KMS-11 (cell line): ENCODE measurements around the gene MCTP2.

Experiments
- H2AFZ ChIP-seq: fragments of 200-600 bp; sonication (generic); 2 replicates; pipeline ENCODE4 v1.6.1; 2016; ENCODE audit warnings: antibody characterized with exemption, mixed run types, low read depth
- H3K27ac ChIP-seq: fragments of 200-600 bp; sonication (generic); 2 replicates; pipeline ENCODE4 v1.6.1; 2016; ENCODE audit warnings: mild to moderate bottlenecking, mixed run types
- H3K27me3 ChIP-seq: fragments of 200-600 bp; sonication (generic); 2 replicates; pipeline ENCODE4 v1.6.1; 2017; ENCODE audit warnings: mild to moderate bottlenecking, low read depth, mixed run types, moderate library complexity; ENCODE audit not compliant: insufficient read depth
- H3K36me3 ChIP-seq: fragments of 200-600 bp; sonication (generic); 2 replicates; pipeline ENCODE4 v1.6.1; 2017; ENCODE audit warnings: mild to moderate bottlenecking, mixed run types; ENCODE audit not compliant: insufficient read depth
- H3K4me1 ChIP-seq: fragments of 200-600 bp; sonication (generic); 2 replicates; pipeline ENCODE4 v1.6.1; 2016; ENCODE audit warnings: mild to moderate bottlenecking, low read depth, mixed run types; ENCODE audit not compliant: poor library complexity, severe bottlenecking
- H3K4me2 ChIP-seq: fragments of 200-600 bp; sonication (generic); 2 replicates; pipeline ENCODE4 v1.7.0; 2016; ENCODE audit warnings: mild to moderate bottlenecking, mixed run types
- H3K4me3 ChIP-seq: fragments of 200-600 bp; sonication (generic); IDR thresholded peaks from 2 replicates; pipeline ENCODE4 v1.6.1; 2017; ENCODE audit warnings: low read depth, low read length, mixed read lengths; ENCODE audit not compliant: insufficient read depth
- H3K79me2 ChIP-seq: fragments of 200-600 bp; sonication (generic); 2 replicates; pipeline ENCODE4 v1.6.1; 2016; ENCODE audit warnings: low read depth, mixed run types; ENCODE audit not compliant: insufficient read depth
- H3K9ac ChIP-seq: fragments of 200-600 bp; sonication (generic); 2 replicates; pipeline ENCODE4 v1.6.1; 2016; ENCODE audit warnings: mild to moderate bottlenecking, mixed run types
- H4K20me1 ChIP-seq: fragments of 200-600 bp; sonication (generic); 2 replicates; pipeline ENCODE4 v1.6.1; 2016; ENCODE audit warnings: mild to moderate bottlenecking, mixed run types; ENCODE audit not compliant: insufficient read depth
- CTCF ChIP-seq: fragments of 200-600 bp; sonication (generic); conservative IDR thresholded peaks from 2 replicates; pipeline ENCODE4 v1.6.1; 2017; ENCODE audit warnings: low read depth, mild to moderate bottlenecking, antibody characterized with exemption, low read length, moderate library complexity, mixed read lengths

MCTP2 gene

GRCh38 chr15:94456226-94456625 is 224.9 kb downstream of the MCTP2 start:
- no peaks in the 10 kb centered on the region for H3K79me2 ChIP-seq
- no peak overlapping the region for H3K27ac ChIP-seq
- no peak overlapping the region for H3K4me2 ChIP-seq
- no peaks in the 10 kb centered on the region for H4K20me1 ChIP-seq
- H3K27me3 ChIP-seq: no peaks in the 10 kb centered on the region
- H3K9ac ChIP-seq: no peak overlapping the region
- no peak overlapping the region for H2AFZ ChIP-seq
- no peak overlapping the region for H3K4me3 ChIP-seq
- TF ChIP-seq CTCF: no peak
- no peaks in the 10 kb centered on the region for H3K4me1 ChIP-seq
- H3K36me3 ChIP-seq: no peaks in the 10 kb centered on the region

- Histone ChIP-seq H3K4me1 (no peaks in the 10 kb centered on the region), H3K4me3 (no peak overlapping the region), H3K27me3 (no peaks in the 10 kb centered on the region), H4K20me1 (no peaks in the 10 kb centered on the region), H2AFZ (no peak overlapping the region), H3K27ac (no peak overlapping the region), H3K9ac (no peak overlapping the region), H3K79me2 (no peaks in the 10 kb centered on the region), H3K36me3 (no peaks in the 10 kb centered on the region), H3K4me2 (no peak overlapping the region)
- no peak for TF ChIP-seq CTCF
Observed at GRCh38 chr15:94457661-94458060, 226.3 kb downstream of the MCTP2 start.

GRCh38 chr15:94460624-94461023 is 229.3 kb downstream of the MCTP2 start:
- Histone ChIP-seq H3K9ac (no peak overlapping the region), H3K27ac (no peak overlapping the region), H2AFZ (no peak overlapping the region), H3K79me2 (no peaks in the 10 kb centered on the region), H3K4me1 (no peaks in the 10 kb centered on the region), H3K4me2 (no peak overlapping the region), H3K27me3 (no peaks in the 10 kb centered on the region), H3K36me3 (no peaks in the 10 kb centered on the region), H3K4me3 (no peak overlapping the region), H4K20me1 (no peaks in the 10 kb centered on the region)
- no peak for TF ChIP-seq CTCF

- H3K27me3 ChIP-seq: no peaks in the 10 kb centered on the region
- H3K9ac ChIP-seq: no peak overlapping the region
- H3K4me3 ChIP-seq: no peak overlapping the region
- no peaks in the 10 kb centered on the region for H3K36me3 ChIP-seq
- H3K4me2 ChIP-seq: no peak overlapping the region
- H2AFZ ChIP-seq: no peak overlapping the region
- H3K4me1 ChIP-seq: no peaks in the 10 kb centered on the region
- no peaks in the 10 kb centered on the region for H4K20me1 ChIP-seq
- no peak for TF ChIP-seq CTCF
- no peaks in the 10 kb centered on the region for H3K79me2 ChIP-seq
- H3K27ac ChIP-seq: no peak overlapping the region
Observed at GRCh38 chr15:94467034-94467433, 235.7 kb downstream of the MCTP2 start.

GRCh38 chr15:94470492-94470891 is 239.1 kb downstream of the MCTP2 start:
- H4K20me1 ChIP-seq: no peaks in the 10 kb centered on the region
- H2AFZ ChIP-seq: no peak overlapping the region
- no peak overlapping the region for H3K4me3 ChIP-seq
- H3K27ac ChIP-seq: no peak overlapping the region
- no peaks in the 10 kb centered on the region for H3K36me3 ChIP-seq
- no peaks in the 10 kb centered on the region for H3K27me3 ChIP-seq
- H3K9ac ChIP-seq: no peak overlapping the region
- no peak overlapping the region for H3K4me2 ChIP-seq
- H3K4me1 ChIP-seq: no peaks in the 10 kb centered on the region
- no peak for TF ChIP-seq CTCF
- H3K79me2 ChIP-seq: no peaks in the 10 kb centered on the region
